ENCODE data around the gene SYTL3. TPM values are rescaled to one million over a fixed set of nuclear protein-coding genes. Genes with fewer than 3 reads are reported as not detected.
"Not testable (repeated sequence)": the region's sequence is repeated elsewhere in the genome, so short reads cannot be mapped to it uniquely, and the experiment has no call there.

The SYTL3 gene
- total RNA-seq, 4 donors from 2014 or later = 2.4 to 6.4 (median 2.9) TPM

DNA sequence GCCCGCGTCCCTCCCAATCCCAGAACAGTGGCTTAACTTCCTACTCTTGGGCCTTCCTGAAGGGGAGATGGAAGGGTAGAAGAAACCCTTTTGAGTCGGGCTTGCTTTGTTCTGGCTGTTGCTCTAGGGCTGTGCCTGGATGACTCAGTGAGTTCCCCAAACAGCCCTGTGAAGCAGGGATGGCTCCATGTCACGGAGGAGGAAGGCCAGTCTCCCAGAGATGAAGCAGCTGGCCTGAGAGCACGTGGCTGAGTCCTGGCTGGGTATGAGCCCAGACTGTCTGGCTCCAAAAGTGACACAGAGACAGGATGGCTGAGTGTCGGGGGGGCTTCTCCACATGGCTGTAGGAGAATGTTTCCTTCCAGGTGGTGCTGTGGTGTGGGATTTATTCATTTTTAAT lies 4.6 kb downstream of the SYTL3 start:
- Histone ChIP-seq H3K27me3 (no peaks in the 10 kb centered on the region), H3K4me1 (peaks cover 0 to 25% (median 6%) of the 10 kb centered on the region in 4 donors), H3K9me3 (no peaks in the 10 kb centered on the region), H3K27ac (peak overlapping the region; percentile 78 to 85 (median 81)), H3K4me3 (no peak overlapping the region), H3K36me3 (no peaks in the 10 kb centered on the region)
- in situ Hi-C loops (cut with MboI; ENCODE audit: low pct_ligation_motif_present in 1 of 4, low pct_unique_long_range_greater_than_20kb in 1 of 4, low sequenced_read_pairs in 3 of 4) = no loop called here
- TF ChIP-seq, protein P1, sequence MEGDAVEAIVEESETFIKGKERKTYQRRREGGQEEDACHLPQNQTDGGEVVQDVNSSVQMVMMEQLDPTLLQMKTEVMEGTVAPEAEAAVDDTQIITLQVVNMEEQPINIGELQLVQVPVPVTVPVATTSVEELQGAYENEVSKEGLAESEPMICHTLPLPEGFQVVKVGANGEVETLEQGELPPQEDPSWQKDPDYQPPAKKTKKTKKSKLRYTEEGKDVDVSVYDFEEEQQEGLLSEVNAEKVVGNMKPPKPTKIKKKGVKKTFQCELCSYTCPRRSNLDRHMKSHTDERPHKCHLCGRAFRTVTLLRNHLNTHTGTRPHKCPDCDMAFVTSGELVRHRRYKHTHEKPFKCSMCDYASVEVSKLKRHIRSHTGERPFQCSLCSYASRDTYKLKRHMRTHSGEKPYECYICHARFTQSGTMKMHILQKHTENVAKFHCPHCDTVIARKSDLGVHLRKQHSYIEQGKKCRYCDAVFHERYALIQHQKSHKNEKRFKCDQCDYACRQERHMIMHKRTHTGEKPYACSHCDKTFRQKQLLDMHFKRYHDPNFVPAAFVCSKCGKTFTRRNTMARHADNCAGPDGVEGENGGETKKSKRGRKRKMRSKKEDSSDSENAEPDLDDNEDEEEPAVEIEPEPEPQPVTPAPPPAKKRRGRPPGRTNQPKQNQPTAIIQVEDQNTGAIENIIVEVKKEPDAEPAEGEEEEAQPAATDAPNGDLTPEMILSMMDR (IDR thresholded peaks at IDR 0.05) = no peak
- TF ChIP-seq POLR2A (IDR thresholded peaks at IDR 0.05) = no peak
- peak; percentile 76 to 92 (median 81) for TF ChIP-seq POLR2AphosphoS5 (IDR thresholded peaks at IDR 0.05)
- no peak for TF ChIP-seq EP300 (IDR thresholded peaks at IDR 0.05; ENCODE audit: low read depth)
- peak; percentile 67 for DNase-seq
- intact Hi-C loops (cut with DNase I; ENCODE audit: low total_unique reads) = no loop called here
- 58% methylated on average over 6 of the region's 6 CpGs; no CpG with 5 or more reads in 1 of the 2 donors for WGBS, 2 donors (ENCODE audit: low coverage in 1 of 2)

DNA sequence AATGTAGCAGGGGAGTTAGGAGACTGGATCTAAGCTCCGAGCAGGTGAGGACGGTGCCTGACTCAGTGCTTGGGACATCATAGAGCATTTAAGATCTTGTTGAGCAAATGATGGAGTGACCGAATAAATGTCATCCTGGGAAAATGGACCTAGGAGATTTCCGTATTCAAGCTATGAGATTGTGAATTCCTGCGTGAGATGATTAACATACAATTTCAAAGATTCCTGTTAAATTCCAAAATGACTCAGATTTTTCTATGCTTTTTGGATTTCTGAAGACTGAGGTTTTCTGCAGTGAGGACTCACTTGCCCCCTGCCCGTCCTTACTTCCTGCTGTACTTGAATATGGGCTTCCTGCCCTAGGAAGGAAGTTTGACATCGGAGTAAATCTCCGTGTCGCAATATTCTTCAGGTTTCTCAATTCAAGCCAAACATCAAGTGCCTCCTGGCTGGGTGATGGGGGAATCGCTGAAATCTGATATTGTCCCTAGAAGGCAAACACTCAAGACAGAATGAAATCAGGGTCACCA lies 5.2 kb downstream of the SYTL3 start:
- no peak for DNase-seq
- 67 to 77% methylated on average over 1 to 10 of the region's 10 CpGs for WGBS, 2 donors (ENCODE audit: low coverage in 1 of 2)
- H3K9me3 ChIP-seq = no peaks in the 10 kb centered on the region
- no peaks in the 10 kb centered on the region for H3K27me3 ChIP-seq
- H3K36me3 ChIP-seq = no peaks in the 10 kb centered on the region
- peak overlapping the region; percentile 78 to 85 (median 81) for H3K27ac ChIP-seq
- H3K4me3 ChIP-seq = no peak overlapping the region
- H3K4me1 ChIP-seq = peaks cover 0 to 29% (median 6%) of the 10 kb centered on the region in 4 donors
- in situ Hi-C loops (cut with MboI; ENCODE audit: low pct_ligation_motif_present in 1 of 4, low pct_unique_long_range_greater_than_20kb in 1 of 4, low sequenced_read_pairs in 3 of 4) (no loop called here), intact Hi-C loops (cut with DNase I; ENCODE audit: low total_unique reads) (no loop called here)
- TF ChIP-seq POLR2A (IDR thresholded peaks at IDR 0.05) = no peak
- TF ChIP-seq, protein P1 (IDR thresholded peaks at IDR 0.05) = no peak
- no peak for TF ChIP-seq EP300 (IDR thresholded peaks at IDR 0.05; ENCODE audit: low read depth)
- no peak for TF ChIP-seq POLR2AphosphoS5 (IDR thresholded peaks at IDR 0.05)

DNA sequence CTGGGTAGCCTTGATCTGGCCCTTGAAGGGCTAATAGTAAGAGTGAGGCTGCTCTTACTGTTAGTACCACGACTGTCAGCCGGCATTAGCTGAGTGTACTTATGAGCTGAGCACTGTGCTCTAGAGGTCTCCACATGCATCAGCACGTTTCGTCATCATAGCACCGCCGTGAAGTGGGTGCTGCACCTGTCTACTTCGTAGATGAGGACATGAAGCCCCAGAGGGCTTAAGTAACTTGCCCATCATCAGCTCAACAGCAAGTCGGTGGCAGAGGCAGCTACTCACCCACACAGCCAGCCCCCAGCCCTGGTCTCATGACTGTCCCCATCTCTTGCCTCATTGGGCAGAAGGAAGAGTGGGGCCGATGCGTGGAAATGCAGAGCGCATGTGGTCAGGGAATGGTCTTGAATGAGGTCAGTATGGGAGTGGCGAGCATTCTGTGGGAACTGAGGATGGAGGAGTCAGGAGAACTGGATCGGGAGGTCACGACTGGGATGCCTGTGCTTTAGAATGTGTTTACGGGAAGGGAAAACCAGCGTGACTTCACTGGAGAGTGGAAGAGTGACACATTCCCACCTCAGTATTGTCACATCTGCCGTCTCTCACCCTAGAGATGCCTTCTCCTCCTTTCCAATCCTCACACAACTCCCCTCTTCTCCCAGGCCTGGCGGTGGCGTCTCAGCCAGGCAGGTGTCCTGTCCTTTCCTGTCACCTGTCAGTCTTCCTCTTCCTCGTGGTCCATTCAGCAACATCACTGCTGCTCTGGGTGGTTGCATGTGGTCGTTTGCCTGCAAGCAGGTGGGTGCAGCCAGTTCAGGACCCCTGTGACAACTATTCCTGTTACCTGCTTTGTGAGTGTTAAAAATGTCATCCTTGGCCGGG lies 6.0 kb downstream of the SYTL3 start:
- H3K4me3 ChIP-seq = no peak overlapping the region
- no peak for DNase-seq
- in situ Hi-C loops (cut with MboI; ENCODE audit: low pct_ligation_motif_present in 1 of 4, low pct_unique_long_range_greater_than_20kb in 1 of 4, low sequenced_read_pairs in 3 of 4) (no loop called here), intact Hi-C loops (cut with DNase I; ENCODE audit: low total_unique reads) (no loop called here)
- H3K4me1 ChIP-seq = peaks cover 0 to 35% (median 9%) of the 10 kb centered on the region in 4 donors
- no peaks in the 10 kb centered on the region for H3K27me3 ChIP-seq
- no peaks in the 10 kb centered on the region for H3K9me3 ChIP-seq
- peak overlapping the region; percentile 78 to 85 (median 81) for H3K27ac ChIP-seq
- WGBS, 2 donors (ENCODE audit: low coverage in 1 of 2) = 87 to 92% methylated on average over 10 to 22 of the region's 22 CpGs
- no peak for TF ChIP-seq EP300 (IDR thresholded peaks at IDR 0.05; ENCODE audit: low read depth)
- TF ChIP-seq, protein P1 (IDR thresholded peaks at IDR 0.05) = no peak
- no peak for TF ChIP-seq POLR2AphosphoS5 (IDR thresholded peaks at IDR 0.05)
- no peak for TF ChIP-seq POLR2A (IDR thresholded peaks at IDR 0.05)
- no peaks in the 10 kb centered on the region for H3K36me3 ChIP-seq

DNA sequence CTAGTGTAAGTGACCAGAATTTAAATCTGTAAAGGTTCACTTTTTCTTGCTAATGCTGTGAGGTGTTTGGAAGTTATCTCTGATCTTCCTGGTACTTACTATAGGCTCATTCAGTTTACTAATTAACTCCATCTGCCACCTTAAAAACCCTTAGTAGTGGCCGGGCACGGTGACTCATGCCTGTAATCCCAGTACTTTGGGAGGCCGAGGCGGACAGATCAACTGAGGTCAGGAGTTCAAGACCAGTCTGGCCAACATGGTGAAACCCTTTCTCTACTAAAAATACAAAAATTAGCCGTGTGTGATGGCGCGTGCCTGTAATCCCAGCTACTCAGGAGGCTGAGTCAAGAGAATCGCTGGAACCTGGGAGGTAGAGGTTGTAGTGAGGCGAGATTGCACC lies 7.1 kb downstream of the SYTL3 start:
- H3K27ac ChIP-seq; H3K4me3 ChIP-seq; in situ Hi-C loops (cut with MboI; ENCODE audit: low pct_ligation_motif_present in 1 of 4, low pct_unique_long_range_greater_than_20kb in 1 of 4, low sequenced_read_pairs in 3 of 4); H3K9me3 ChIP-seq; H3K36me3 ChIP-seq; H3K27me3 ChIP-seq; intact Hi-C loops (cut with DNase I; ENCODE audit: low total_unique reads): not testable (repeated sequence)
- peak; percentile 61 for DNase-seq
- WGBS, 2 donors (ENCODE audit: low coverage in 1 of 2) = 60 to 100% methylated on average over 1 to 9 of the region's 9 CpGs
- peaks cover 0 to 35% (median 9%) of the 10 kb centered on the region in 4 donors for H3K4me1 ChIP-seq
